SJCRH30 (cell line): ENCODE measurements around the gene ADIPOR1. TPM values are rescaled to one million over a fixed set of nuclear protein-coding genes. Genes with fewer than 3 reads are reported as not detected.

Experiments used
- total RNA-seq: library from RNA; depleted of rRNA; stranded (reverse); fragments of >200 nt; shearing (Covaris generic); gene quantifications from 2 replicates; pipeline ENCODE4 v1.2.3, GENCODE V29; 2014; rRNA removed

Gene ADIPOR1
- total RNA-seq, 1 experiment from 2014 or later = 133 TPM

Other genes with a start within 250 kb of the ADIPOR1 start
- gene SYT2, start 247.9 kb downstream of the ADIPOR1 start, total RNA-seq = 0.03 and 0.06 TPM in 2 replicates
- gene KDM5B, start 149.9 kb downstream of the ADIPOR1 start, total RNA-seq = 33.7 and 37.0 TPM in 2 replicates
- gene PCAT6, start 147.4 kb downstream of the ADIPOR1 start, total RNA-seq = 0.24 TPM in 1 of 2 replicates, not detected in the other
- gene RABIF, start 69.2 kb downstream of the ADIPOR1 start, total RNA-seq = 10.5 and 11.9 TPM in 2 replicates
- gene KLHL12, start 31.1 kb downstream of the ADIPOR1 start, total RNA-seq = 33.9 and 36.4 TPM in 2 replicates
- gene CYB5R1, start 8.9 kb upstream of the ADIPOR1 start, total RNA-seq = 57.7 and 65.3 TPM in 2 replicates
- gene TMEM183A, start 49.1 kb upstream of the ADIPOR1 start, total RNA-seq = 110 and 121 TPM in 2 replicates
- 13.9 and 21.5 TPM in 2 replicates for gene PPFIA4, start 68.2 kb upstream of the ADIPOR1 start, total RNA-seq
- gene MYOG, start 127.7 kb upstream of the ADIPOR1 start, total RNA-seq = 525 and 538 TPM in 2 replicates
- 53.8 and 60.9 TPM in 2 replicates for gene ADORA1, start 169.4 kb upstream of the ADIPOR1 start, total RNA-seq
- gene MYBPH, start 217.5 kb upstream of the ADIPOR1 start, total RNA-seq = 1.1 and 1.8 TPM in 2 replicates
- gene CHI3L1, start 228.4 kb upstream of the ADIPOR1 start, total RNA-seq = not detected in 2 replicates